SH-SY5Y (cell line): ENCODE data around the gene EXOC6B.

Experiments used
- GATA2 ChIP-seq: IDR thresholded peaks from 2 replicates; pipeline ENCODE4 v1.6.1; 2011; ENCODE audit warnings: mild to moderate bottlenecking, low read depth, low read length
- GATA3 ChIP-seq: IDR thresholded peaks from 2 replicates; pipeline ENCODE4 v1.6.1; 2011; ENCODE audit warnings: low read depth, mild to moderate bottlenecking, low read length, moderate library complexity

DNA sequence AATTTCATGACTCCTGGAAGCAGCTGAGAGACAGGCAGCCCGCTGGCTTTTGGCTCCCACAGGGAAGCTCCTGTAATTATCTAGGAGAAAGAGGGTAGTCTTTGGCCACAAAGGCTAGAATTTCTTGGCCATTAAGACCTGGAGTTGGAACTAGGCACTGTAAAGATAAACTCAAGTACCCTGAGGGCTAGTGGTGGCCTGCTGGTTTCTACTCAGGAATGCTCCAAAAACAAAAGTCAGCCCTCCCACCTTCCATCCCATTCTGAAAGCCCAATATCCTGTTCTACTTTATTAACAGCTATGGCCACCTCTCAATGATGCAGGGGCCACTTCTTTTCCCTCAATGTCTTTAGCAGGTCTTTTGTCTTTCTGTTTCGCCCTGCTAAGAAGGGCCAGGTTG, 644.2 kb downstream of the EXOC6B start:
- TF ChIP-seq GATA3 (no peak), GATA2 (no peak)
